GM19397 (cell line): ENCODE data around the gene COX7B2.

Source experiments
- ATAC-seq: cut with Tn5 transposase; IDR thresholded peaks from one replicate; pipeline ENCODE4 v1.9.1; 2021; ENCODE audit warnings: mild to moderate bottlenecking, moderate library complexity; ENCODE audit not compliant: unreplicated experiment

Gene COX7B2

GRCh38 chr4:46720055-46720454 lies 189.0 kb downstream of the COX7B2 start:
- ATAC-seq: no peak

GRCh38 chr4:46717950-46718349 lies 191.1 kb downstream of the COX7B2 start:
- ATAC-seq: no peak

- no peak for ATAC-seq
These were observed 193.6 kb downstream of the COX7B2 start for GRCh38 chr4:46715468-46715867.

- ATAC-seq: no peak
These were observed 210.2 kb downstream of the COX7B2 start for GRCh38 chr4:46698891-46699290.
